ENCODE measurements around the gene GAB2. TPM values are rescaled to one million over a fixed set of nuclear protein-coding genes. Genes with fewer than 3 reads are reported as not detected.

Gene GAB2
- total RNA-seq, 1 experiment from 2014 or later, result 3.3 TPM

DNA sequence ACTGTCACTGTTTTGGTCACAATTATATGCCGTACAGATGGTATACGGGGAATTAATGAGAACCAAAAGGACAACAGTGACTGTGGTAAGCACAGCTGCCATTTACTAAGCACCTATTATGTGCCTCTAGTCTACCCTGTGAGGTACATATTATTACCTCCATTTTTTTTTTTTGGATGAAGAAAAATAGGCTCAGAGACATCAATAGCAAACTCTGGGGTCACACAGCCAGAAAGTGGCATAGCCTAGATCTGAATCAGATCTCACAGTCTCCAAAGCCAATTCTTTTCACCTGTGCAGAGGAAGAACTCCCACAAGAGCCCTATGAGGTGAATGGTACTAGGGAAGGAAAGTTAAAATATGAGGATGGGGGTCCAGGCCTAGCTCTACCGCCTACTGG, 160.0 kb downstream of the GAB2 start:
- Histone ChIP-seq H2AK5ac (ENCODE audit: insufficient read length, low read length) (no peak overlapping the region), H2BK120ac (ENCODE audit: low read depth, low read length, poor library complexity, severe bottlenecking) (no peak overlapping the region)
- TF ChIP-seq, protein P1, sequence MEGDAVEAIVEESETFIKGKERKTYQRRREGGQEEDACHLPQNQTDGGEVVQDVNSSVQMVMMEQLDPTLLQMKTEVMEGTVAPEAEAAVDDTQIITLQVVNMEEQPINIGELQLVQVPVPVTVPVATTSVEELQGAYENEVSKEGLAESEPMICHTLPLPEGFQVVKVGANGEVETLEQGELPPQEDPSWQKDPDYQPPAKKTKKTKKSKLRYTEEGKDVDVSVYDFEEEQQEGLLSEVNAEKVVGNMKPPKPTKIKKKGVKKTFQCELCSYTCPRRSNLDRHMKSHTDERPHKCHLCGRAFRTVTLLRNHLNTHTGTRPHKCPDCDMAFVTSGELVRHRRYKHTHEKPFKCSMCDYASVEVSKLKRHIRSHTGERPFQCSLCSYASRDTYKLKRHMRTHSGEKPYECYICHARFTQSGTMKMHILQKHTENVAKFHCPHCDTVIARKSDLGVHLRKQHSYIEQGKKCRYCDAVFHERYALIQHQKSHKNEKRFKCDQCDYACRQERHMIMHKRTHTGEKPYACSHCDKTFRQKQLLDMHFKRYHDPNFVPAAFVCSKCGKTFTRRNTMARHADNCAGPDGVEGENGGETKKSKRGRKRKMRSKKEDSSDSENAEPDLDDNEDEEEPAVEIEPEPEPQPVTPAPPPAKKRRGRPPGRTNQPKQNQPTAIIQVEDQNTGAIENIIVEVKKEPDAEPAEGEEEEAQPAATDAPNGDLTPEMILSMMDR (conservative IDR thresholded peaks at IDR 0.05), result no peak

More for the DNA sequence above, 160.0 kb downstream of the GAB2 start:
- Mint-ChIP-seq H3K4me1 (peaks cover 16 to 27% of the 10 kb centered on the region in 2 experiments), H3K9me3 (no peaks in the 10 kb centered on the region), H3K4me3 (no peak overlapping the region), H3K36me3 (ENCODE audit: insufficient read depth in 1 of 3, low read depth in 3 of 3) (no peaks in the 10 kb centered on the region), H3K27ac (no peak overlapping the region), H3K27me3 (ENCODE audit: low read depth) (no peaks in the 10 kb centered on the region)
- Histone ChIP-seq H3K23me2 (ENCODE audit: insufficient read length, low read depth, low read length, poor library complexity, severe bottlenecking) (no peaks in the 10 kb centered on the region), H3K79me2 (ENCODE audit: insufficient read depth, low read length) (no peaks in the 10 kb centered on the region), H3K14ac (ENCODE audit: insufficient read depth, low read length) (no peak overlapping the region), H3K27me3 (ENCODE audit: insufficient read depth, low read length) (no peaks in the 10 kb centered on the region), H4K20me1 (ENCODE audit: control insufficient read depth, insufficient read depth, insufficient read length) (no peaks in the 10 kb centered on the region), H2BK15ac (ENCODE audit: low read depth, low read length) (no peak overlapping the region), H3K4ac (ENCODE audit: low read depth, low read length) (no peak overlapping the region), H3K9ac (ENCODE audit: extremely low read depth, insufficient read length, low read length) (no peak overlapping the region), H3K56ac (ENCODE audit: insufficient read length, low read depth, low read length) (no peak overlapping the region), H4K91ac (ENCODE audit: insufficient read length, low read depth, low read length) (no peak overlapping the region), H3K27ac (ENCODE audit: insufficient read length, low read depth, low read length) (no peak overlapping the region), H3K23ac (ENCODE audit: insufficient read length, low read depth, low read length) (no peak overlapping the region), H3T11ph (ENCODE audit: low read length) (no peak overlapping the region), H2AFZ (ENCODE audit: low read length) (no peak overlapping the region), H2BK20ac (ENCODE audit: low read depth, low read length, poor library complexity, severe bottlenecking) (no peak overlapping the region), H3K4me1 (ENCODE audit: insufficient read depth, low read length) (peaks cover 2% of the 10 kb centered on the region; the same call in 1 of the 2 replicates), H3K4me2 (ENCODE audit: insufficient read depth, insufficient read length, low read length) (no peak overlapping the region), H3K79me1 (ENCODE audit: insufficient read depth, low read depth, low read length, poor library complexity, severe bottlenecking) (no peaks in the 10 kb centered on the region), H4K5ac (ENCODE audit: insufficient read length, low read depth, low read length) (no peak overlapping the region), H2BK5ac (ENCODE audit: insufficient read length, low read length) (no peak overlapping the region), H3K9me3 (ENCODE audit: control insufficient read depth, low read depth, low read length) (no peaks in the 10 kb centered on the region), H2BK12ac (ENCODE audit: insufficient read length, low read depth, low read length) (no peak overlapping the region), H4K8ac (replicated peaks; ENCODE audit: insufficient read length, low read depth, low read length) (no peak overlapping the region), H3K18ac (ENCODE audit: insufficient read length, low read depth, low read length) (no peak overlapping the region)
- no CpG with 5 or more reads among the region's 3 CpGs for WGBS (ENCODE audit: extremely low coverage, insufficient read length, low lambda C conversion rate)
- no peak for DNase-seq

Data from H9 (cell line).